Stimulated activated CD4-positive, alpha-beta T cell treated with anti-CD3 and anti-CD28 coated beads, Interleukin-2, amount 100 ng/mL, for 4 hours (primary cell): Measurements from ENCODE around the gene SULT2B1.
"Not testable (repeated sequence)": the region's sequence is repeated elsewhere in the genome, so short reads cannot be mapped to it uniquely, and the experiment has no call there.

ENCODE experiments used
- DNase-seq: peaks from one replicate; pipeline ENCODE4 v3.0.0-alpha.2; 2020; ENCODE audit warnings: low read depth

Gene SULT2B1

GRCh38 chr19:48529156-48529555 lies 22.8 kb upstream of the SULT2B1 start:
- DNase-seq = no peak

GRCh38 chr19:48530066-48530720 lies 21.8 kb upstream of the SULT2B1 start:
- DNase-seq = no peak

DNA sequence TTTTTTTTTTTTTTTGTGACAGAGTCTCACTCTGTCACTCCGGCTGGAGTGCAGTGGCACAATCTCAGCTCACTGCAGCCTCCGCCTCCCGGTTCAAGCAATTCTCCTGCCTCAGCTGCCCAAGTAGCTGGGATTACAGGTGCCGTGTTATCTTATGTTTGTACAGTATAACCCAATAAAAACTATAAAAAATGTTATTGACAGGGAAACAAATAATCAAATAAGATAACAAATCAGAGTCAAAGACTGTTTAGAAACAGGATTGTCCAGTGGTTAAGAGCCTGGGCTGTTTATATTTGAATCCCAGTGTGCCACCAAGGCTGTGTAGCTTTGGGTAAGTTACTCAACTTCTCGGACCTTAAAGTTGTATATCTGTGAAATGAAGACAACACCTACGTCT lies 21.2 kb upstream of the SULT2B1 start:
- no peak for DNase-seq

DNA sequence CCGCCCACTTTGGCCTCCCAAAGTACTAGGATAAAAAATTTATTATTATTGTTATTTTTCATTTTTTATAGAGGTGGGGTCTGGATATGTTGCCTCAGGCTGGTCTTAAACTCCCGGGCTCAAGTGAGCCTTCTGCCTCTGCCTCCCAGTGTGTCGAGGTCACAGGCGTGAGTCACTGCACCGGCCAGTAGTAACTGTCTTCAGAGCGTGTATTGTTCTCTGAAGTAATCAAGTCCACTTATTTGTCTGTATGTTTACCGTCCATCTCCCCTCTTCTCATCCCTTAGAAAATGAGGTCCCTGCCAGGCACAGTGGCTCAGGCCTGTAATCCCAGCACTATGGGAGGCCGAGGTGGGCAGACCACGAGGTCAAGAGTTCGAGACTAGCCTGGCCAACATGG lies 18.2 kb upstream of the SULT2B1 start:
- no peak for DNase-seq

DNA sequence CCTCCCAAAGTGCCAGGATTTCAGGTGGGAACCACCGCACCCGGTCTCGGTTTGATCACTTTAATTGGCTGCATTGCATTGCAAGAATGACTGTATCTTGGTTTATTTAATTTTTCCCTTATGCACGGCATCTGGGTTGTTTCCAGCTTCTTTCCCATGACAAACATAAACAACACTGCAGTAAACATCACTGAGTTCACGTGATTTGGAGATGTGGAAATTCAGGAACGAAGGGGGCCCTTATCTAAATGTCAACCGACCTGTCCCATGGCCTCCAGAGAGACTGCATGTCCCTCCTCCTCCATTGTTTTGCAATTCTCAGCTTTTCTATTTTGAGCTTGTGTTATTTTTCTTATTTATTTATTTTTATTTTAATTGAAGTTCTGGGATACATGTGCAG lies 14.4 kb upstream of the SULT2B1 start:
- no peak for DNase-seq

DNA sequence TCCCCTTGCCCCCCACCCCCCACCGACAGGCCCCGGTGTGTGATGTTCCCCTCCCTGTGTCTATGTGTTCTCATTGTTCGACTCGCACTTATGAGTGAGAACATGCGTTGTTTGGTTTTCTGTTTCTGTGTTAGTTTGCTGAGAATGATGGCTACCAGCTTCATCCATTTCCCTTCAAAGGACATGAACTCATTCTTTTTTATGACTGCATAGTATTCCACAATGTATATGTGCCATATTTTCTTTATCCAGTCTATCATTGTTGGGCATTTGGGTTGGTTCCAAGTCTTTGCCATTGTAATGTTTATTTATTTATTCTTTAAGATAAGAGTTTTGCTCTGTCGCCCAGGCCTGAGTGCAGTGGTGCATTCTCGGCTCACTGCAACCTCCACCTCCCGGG lies 13.9 kb upstream of the SULT2B1 start:
- not testable (repeated sequence) for DNase-seq

GRCh38 chr19:48539503-48540096 lies 12.4 kb upstream of the SULT2B1 start:
- no peak for DNase-seq

- DNase-seq = no peak
Observed at GRCh38 chr19:48540110-48540509, 11.9 kb upstream of the SULT2B1 start.

DNA sequence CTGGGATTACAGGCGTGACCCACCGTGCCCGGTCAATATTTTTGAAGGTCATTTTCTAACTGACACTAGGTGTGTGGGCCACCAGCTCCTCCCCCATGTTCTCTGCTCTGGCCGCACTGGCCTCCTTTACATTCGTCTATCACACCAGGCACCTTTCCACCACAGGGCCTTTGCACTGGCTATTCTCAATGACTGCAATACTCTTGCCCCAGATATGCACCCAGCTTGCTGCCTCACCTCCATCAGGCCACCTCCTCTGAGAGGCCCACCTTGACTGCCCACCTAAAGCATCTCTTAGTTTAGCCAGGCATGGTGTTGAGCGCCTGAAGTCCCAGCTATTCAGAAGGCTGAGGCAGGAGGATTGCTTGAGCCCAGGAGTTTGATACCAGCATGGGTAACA lies 10.2 kb upstream of the SULT2B1 start:
- no peak for DNase-seq

DNA sequence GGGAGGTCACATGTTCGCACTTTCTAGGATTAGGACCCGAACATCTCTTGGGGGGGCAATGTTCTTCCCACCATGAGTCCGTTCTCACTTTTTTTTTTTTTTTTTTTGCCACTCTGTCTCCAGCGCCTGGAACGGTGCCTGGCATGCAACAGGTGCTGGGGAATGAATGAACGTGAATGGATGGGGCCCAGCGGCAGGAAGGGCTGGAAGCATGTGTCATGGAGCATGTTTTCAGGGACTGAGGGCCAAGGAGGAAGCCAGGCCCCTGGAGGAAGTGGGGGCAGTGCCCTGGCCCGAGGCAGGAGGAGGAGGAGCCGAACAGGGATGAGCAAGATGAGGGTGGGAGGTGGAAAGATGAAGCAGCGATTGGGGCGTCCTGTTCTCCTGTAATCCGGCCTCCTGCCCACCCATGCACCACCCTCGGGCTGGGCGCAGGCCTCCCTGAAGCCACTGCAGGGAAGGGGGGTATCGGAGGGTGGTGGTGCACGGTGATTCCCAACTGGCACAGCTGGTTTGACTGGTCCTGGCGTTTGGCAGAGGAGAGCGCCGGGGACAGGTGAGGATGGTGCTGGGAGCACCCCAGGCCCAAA lies 8.8 kb upstream of the SULT2B1 start:
- no peak for DNase-seq

DNA sequence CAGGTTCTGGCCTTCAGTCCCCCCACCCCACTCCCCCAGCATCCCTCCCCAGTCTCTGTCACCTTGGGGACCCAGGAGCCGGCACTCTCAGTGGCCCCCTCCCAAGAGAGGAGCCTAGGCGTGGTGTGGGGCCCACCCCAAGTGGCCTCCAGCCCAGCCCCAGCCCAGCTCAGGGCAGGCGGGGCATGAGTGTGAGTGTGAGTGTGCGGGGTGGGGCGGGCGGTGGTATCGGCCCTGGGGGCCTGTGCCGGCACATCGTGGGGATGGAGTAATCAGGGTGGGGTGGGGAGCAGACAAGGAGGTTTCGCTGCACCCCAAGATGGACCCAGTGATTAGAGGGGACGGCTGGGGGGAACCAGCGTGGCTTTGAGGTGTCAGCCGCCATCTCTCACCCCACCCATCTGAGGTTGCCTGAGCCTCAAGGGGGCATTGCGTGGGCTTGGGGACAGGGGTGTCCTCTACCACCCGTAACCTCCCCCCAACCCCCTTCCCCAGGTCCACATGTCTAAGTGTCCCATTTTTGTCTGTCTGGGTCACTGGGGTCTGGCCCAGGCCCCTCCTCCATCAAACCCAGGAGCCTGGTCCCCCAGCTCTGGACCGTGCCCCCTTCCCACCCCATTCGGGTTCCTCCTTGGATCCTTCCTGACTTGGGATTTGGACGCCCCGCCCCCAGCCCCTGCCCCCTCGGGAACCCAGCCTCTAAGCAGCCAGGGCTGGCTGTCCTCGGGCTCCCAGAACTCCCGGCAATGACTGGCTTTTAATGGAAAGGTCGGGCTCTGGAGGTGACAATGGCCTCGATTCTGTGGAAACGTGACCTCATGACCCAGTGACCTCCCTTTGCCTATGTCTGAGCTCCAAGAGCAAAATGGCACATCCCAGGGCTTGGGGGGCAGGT lies 6.9 kb upstream of the SULT2B1 start:
- no peak for DNase-seq

DNA sequence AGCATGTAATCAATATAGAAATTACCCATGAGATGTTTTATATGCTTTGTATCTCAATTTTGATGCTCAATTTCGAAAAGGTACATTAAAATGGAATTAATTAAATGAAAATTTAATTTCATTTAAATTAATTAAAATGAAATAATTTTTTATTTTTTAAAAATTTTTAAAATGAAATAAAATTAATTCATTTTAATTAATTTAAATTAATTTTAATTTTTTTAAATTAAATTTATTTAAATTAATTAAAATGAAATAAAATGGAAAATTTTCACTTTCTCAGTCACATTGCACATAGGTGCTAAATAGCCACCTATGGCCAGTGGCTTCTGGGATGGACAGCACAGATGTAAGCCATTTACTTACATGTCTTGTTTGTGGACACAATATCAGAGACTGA lies 4.2 kb upstream of the SULT2B1 start:
- no peak for DNase-seq

DNA sequence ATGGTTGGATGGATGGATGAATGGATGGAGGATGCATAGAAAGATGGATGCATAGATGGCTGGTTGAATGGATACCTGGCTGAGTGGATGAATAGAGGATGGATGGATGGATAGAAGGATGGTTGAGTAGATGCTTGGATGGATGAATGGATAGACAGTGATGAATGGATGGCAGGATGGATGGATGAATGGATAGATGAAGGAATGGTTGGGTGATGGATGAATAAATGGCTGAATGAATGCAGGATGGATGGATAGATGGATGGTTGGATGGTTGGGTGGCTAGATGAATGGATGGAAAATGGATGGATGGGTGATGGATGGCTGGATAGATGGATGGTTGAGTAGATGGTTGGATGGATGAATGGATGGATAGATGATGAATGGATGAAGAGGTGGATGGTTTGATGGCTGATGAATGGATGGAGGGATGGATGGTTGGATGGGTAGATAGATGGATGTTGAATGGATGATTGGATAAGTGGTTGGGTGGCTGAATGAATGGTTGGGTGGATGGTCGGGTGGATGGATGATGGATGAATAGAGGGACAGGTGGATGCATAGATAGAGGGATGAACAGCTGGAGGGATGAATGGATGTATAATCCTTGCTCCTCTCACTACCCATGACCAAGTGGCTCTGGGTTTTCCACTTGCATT lies 3.6 kb upstream of the SULT2B1 start:
- DNase-seq = no peak

GRCh38 chr19:48549380-48549779 lies 2.6 kb upstream of the SULT2B1 start:
- no peak for DNase-seq

DNA sequence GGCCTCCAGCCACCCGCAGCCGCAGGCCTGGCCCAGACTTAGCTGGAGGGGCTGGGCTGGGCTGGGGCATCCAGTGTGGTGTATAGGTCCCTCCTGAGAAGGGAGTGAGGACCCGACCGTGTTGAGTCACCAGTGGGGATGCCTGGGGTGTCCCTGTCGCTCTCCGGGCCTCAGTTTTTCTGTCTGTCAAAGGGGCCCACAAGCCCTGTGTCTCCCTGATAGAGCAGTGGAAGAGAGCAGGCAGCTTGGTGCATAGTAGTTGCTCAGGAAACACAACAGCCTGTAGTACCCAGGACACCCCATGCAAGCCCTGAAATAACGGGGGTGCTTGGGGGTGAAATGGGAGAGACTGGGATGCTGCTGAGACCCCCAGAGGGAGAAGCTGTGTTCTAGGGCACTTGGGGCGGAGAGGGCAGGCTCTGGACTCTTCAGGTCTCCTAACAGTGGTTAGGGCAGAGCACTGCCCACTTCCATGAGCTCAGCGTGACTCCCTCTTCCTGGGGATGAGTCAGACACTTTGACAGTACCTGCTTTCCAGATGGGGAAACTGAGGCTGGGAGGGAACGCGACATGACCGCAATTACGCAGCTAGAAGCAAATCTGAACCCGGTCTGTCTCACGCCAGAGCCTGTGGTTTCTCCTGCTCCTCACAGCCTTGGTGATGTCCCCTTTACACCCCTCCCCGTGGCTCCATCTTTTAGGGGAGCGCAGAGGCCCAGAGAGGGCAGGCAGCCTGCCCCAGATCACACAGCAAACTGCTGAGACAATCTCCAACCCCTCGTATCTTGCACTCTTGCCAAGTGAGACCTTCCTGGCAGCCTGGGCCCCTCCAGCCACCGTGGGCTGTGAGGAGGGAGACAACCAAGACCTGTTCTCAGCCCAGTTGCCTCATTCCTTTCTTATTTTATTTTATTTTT lies 692 bp downstream of the SULT2B1 start:
- DNase-seq = no peak

DNA sequence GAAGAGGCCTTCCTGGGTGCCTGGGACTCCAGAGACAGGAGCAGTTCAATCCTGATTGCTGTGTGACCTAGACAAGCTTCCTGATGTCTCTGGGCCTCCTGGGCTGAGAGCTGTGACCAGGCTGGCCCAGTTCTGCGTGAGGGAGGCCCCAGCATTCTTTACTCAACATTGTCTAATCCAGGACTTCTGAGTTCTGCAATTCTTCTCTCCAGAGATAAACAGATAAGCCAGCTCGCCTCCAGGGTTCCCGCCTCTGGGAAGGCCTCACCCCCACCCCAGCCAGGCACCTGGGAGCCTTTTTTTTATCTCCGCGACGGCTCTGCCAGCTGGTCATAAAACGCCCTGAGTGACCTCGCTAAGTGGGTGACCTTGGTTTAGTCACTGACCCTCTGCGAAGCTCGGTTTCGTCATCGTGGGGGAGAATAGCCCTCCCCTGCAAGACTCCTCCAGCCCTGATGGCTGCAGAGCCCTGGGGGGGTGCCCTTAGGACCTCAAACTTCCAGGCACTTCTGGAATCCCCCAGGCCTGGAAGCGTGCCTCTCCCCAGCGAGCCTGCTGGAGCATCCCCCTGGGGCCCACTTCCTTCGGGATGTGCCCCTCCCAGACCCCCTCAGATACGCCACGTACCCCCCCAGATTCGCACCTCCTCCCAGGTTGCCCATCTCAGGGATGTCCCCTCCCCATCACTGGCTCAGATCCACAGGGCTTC lies 1.9 kb downstream of the SULT2B1 start:
- DNase-seq = no peak

- no peak for DNase-seq
Observed at GRCh38 chr19:48554385-48555091, 2.6 kb downstream of the SULT2B1 start.

- no peak for DNase-seq
Observed at GRCh38 chr19:48556163-48556562, 4.2 kb downstream of the SULT2B1 start.

GRCh38 chr19:48556825-48557224 lies 4.9 kb downstream of the SULT2B1 start:
- no peak for DNase-seq
